ENCODE data around the gene LCLAT1.

DNA sequence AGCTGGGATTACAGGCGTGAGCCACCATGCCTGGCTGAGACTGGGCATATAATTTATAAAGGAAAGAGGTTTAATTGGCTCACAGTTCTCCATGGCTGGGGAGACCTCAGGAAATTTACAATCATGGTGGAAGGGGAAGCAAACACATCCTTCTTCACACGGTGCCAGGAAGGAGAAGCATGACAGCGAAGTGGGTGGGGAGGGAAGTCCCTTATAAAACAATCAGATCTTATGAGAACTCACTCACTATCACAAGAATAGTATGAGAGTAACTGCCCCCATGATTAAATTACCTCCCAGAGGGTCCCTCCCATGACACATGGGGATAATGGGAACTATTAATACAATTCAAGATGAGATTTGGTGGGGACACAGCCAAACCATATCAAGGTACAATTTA, 7.8 kb upstream of the LCLAT1 start:
- TF ChIP-seq POLR2A (IDR thresholded peaks at IDR 0.05; ENCODE audit: low read length), result no peak
- TF ChIP-seq GATA1 (IDR thresholded peaks at IDR 0.05; ENCODE audit: low read depth, low read length), result no peak

Measured in erythroblast (primary cell).